ENCODE measurements around the gene BHLHA9. TPM values are rescaled to one million over a fixed set of nuclear protein-coding genes. Genes with fewer than 3 reads are reported as not detected.

Gene BHLHA9
- total and polyA plus RNA-seq, 2 donors (not counting 3 experiments of a cell fraction or from before 2014, with no cell fraction given), result not detected

- TF ChIP-seq GATA2 (IDR thresholded peaks at IDR 0.05; ENCODE audit: insufficient read depth, insufficient read length, low read depth, low read length), result no peak
- no peak for TF ChIP-seq MYC (IDR thresholded peaks at IDR 0.05; ENCODE audit: low read depth, low read length)
- no peak for TF ChIP-seq JUN (IDR thresholded peaks at IDR 0.05; ENCODE audit: borderline replicate concordance, insufficient read depth, insufficient read length, low read depth)
- no peak for TF ChIP-seq POLR2A (IDR thresholded peaks at IDR 0.05; ENCODE audit: low read depth, low read length)
- no peak for TF ChIP-seq POLR2AphosphoS5 (IDR thresholded peaks at IDR 0.05; ENCODE audit: insufficient read depth, low read depth, low read length)
- TF ChIP-seq MAX (IDR thresholded peaks at IDR 0.05; ENCODE audit: insufficient read depth, insufficient read length), result no peak
- no peak for TF ChIP-seq EZH2 (IDR thresholded peaks at IDR 0.05; ENCODE audit: borderline replicate concordance, low read depth, low read length, severe bottlenecking)
- TF ChIP-seq CTCF (IDR thresholded peaks at IDR 0.05; ENCODE audit: extremely low read depth in 1 of 2, insufficient read depth in 1 of 2, low read depth in 1 of 2, low read length in 2 of 2), result no peak
- TF ChIP-seq FOS (IDR thresholded peaks at IDR 0.05; ENCODE audit: borderline replicate concordance, insufficient read depth, low read length), result no peak
- ChIA-PET CTCF (interaction anchor here (1.3 kb wide), 1 partner anchor 47 kb away, joined by 3 read pairs; no protein-coding TSS in a partner anchor), POLR2A (no interaction called here)
- H3K79me2 ChIP-seq (ENCODE audit: control insufficient read depth, insufficient read depth, low read length), result no peaks in the 10 kb centered on the region
- DNase-seq (ENCODE audit: low read depth, low spot score) (no peak), FAIRE-seq (no peak)
- no peaks in the 10 kb centered on the region for H3K9me3 ChIP-seq (replicated peaks; ENCODE audit: control insufficient read depth, insufficient read depth, low read length)
- dilution Hi-C loops (cut with MboI; ENCODE audit: extremely low pct_ligation_motif_present, low sequenced_read_pairs), result no loop called here
- no peak overlapping the region for H3K9ac ChIP-seq (replicated peaks; ENCODE audit: extremely low read depth, insufficient read depth, low read length)
- no peaks in the 10 kb centered on the region for H3K4me1 ChIP-seq (ENCODE audit: control insufficient read depth, extremely low read depth, insufficient read depth, low read length)
- H3K36me3 ChIP-seq (ENCODE audit: control insufficient read depth in 2 of 2, extremely low read depth in 1 of 2, insufficient read depth in 2 of 2, low read length in 2 of 2), result no peaks in the 10 kb centered on the region
- H3K27ac ChIP-seq (ENCODE audit: insufficient read depth, low read depth, low read length), result no peak overlapping the region
- peaks cover 14 to 16% of the 10 kb centered on the region in 2 experiments for H3K27me3 ChIP-seq (ENCODE audit: control insufficient read depth in 2 of 2, insufficient read depth in 2 of 2, low read length in 2 of 2)
- intact Hi-C loops (cut with micrococcal nuclease), result no loop called here
- no peaks in the 10 kb centered on the region for H3K9me1 ChIP-seq (replicated peaks; ENCODE audit: control insufficient read depth, extremely low read depth, insufficient read depth, low read length)
- H3K4me3 ChIP-seq (replicated peaks in 1 of 3; ENCODE audit: insufficient read depth in 1 of 3, low read depth in 1 of 3, low read length in 3 of 3), result no peak overlapping the region
- H3K4me2 ChIP-seq (ENCODE audit: insufficient read depth, low read length), result no peak overlapping the region
- no peak overlapping the region for H2AFZ ChIP-seq (ENCODE audit: low read depth, low read length)
- no peaks in the 10 kb centered on the region for H4K20me1 ChIP-seq (replicated peaks; ENCODE audit: control insufficient read depth, extremely low read depth, insufficient read depth, low read length)
- no TSS peak for BruUV-seq (replicated peaks)
Observed at GRCh38 chr17:1234455-1234854, 35.8 kb upstream of the BHLHA9 start.

Data from endothelial cell of umbilical vein (primary cell).